ENCODE measurements around the gene NAALADL2.

NAALADL2 gene

GRCh38 chr3:175247629-175248028 lies 388.5 kb downstream of the NAALADL2 start:
- Histone ChIP-seq H3K4me1 (ENCODE audit: control extremely low read depth in 1 of 4, control insufficient read depth in 4 of 4, insufficient read depth in 4 of 4, low read length in 3 of 4) (no peaks in the 10 kb centered on the region), H3K36me3 (ENCODE audit: control insufficient read depth in 4 of 4, insufficient read depth in 4 of 4, low read length in 3 of 4) (no peaks in the 10 kb centered on the region), H3K27me3 (replicated peaks in 2 of 5; ENCODE audit: control insufficient read depth in 4 of 5, insufficient read depth in 5 of 5, low read length in 4 of 5) (no peaks in the 10 kb centered on the region), H3K4me3 (ENCODE audit: control insufficient read depth in 1 of 7, extremely low read depth in 1 of 7, insufficient read depth in 4 of 7, low read depth in 2 of 7, low read length in 6 of 7) (no peak overlapping the region), H3K9me3 (ENCODE audit: control extremely low read depth in 1 of 5, control insufficient read depth in 4 of 5, insufficient read depth in 2 of 5, low read depth in 1 of 5, low read length in 4 of 5) (peaks cover 0 to 1% (median 0%) of the 10 kb centered on the region in 5 experiments), H3K27ac (ENCODE audit: insufficient read depth in 1 of 2, low read depth in 1 of 2, low read length in 2 of 2, poor library complexity in 1 of 2, severe bottlenecking in 2 of 2) (no peak overlapping the region)
- ChIA-PET POLR2A (no interaction called here), CTCF (no interaction called here)
- no peak for DNase-seq
- WGBS (ENCODE audit: insufficient coverage) = 100% methylated on average over 1 of the region's 1 CpG

GRCh38 chr3:175248832-175249231 lies 389.7 kb downstream of the NAALADL2 start:
- Histone ChIP-seq H3K4me3 (ENCODE audit: control insufficient read depth in 1 of 7, extremely low read depth in 1 of 7, insufficient read depth in 4 of 7, low read depth in 2 of 7, low read length in 6 of 7) (no peak overlapping the region), H3K4me1 (ENCODE audit: control extremely low read depth in 1 of 4, control insufficient read depth in 4 of 4, insufficient read depth in 4 of 4, low read length in 3 of 4) (no peaks in the 10 kb centered on the region)
- POLR2A ChIA-PET = no interaction called here

DNA sequence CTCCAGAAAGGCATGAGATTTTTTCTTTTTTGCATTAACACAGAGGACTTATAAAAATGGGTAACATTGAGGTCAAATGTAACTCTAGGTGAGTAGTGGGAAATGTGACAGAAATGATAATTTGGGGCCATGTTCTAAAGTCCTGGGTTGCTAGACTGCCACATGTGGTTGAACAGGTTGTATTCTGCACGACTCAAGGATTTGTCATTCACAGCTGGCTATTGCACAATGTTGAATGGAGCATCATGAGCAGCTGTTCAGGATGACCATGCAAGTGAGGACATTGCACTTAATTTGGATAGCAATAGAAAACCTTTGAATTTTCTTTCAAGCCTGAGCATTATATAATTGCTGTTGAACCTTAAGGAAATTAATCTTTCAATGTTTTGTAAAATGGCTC lies 396.6 kb downstream of the NAALADL2 start:
- no peak overlapping the region for H3K27ac ChIP-seq (ENCODE audit: insufficient read depth in 1 of 2, low read depth in 1 of 2, low read length in 2 of 2, poor library complexity in 1 of 2, severe bottlenecking in 2 of 2)
- ChIA-PET POLR2A (no interaction called here), CTCF (no interaction called here)
- 100% methylated on average over 1 of the region's 1 CpG for WGBS (ENCODE audit: insufficient coverage)
- no peaks in the 10 kb centered on the region for H3K4me1 ChIP-seq (ENCODE audit: control extremely low read depth in 1 of 4, control insufficient read depth in 4 of 4, insufficient read depth in 4 of 4, low read length in 3 of 4)
- H3K27me3 ChIP-seq (replicated peaks in 2 of 5; ENCODE audit: control insufficient read depth in 4 of 5, insufficient read depth in 5 of 5, low read length in 4 of 5) = no peaks in the 10 kb centered on the region
- H3K36me3 ChIP-seq (ENCODE audit: control insufficient read depth in 4 of 4, insufficient read depth in 4 of 4, low read length in 3 of 4) = no peaks in the 10 kb centered on the region
- no peak overlapping the region for H3K4me3 ChIP-seq (ENCODE audit: control insufficient read depth in 1 of 7, extremely low read depth in 1 of 7, insufficient read depth in 4 of 7, low read depth in 2 of 7, low read length in 6 of 7)
- no peak for DNase-seq
- H3K9me3 ChIP-seq (ENCODE audit: control extremely low read depth in 1 of 5, control insufficient read depth in 4 of 5, insufficient read depth in 2 of 5, low read depth in 1 of 5, low read length in 4 of 5) = peaks cover 0 to under 1% (median 0%) of the 10 kb centered on the region in 5 experiments

More at GRCh38 chr3:175248832-175249231, 389.7 kb downstream of the NAALADL2 start:
- Histone ChIP-seq H3K27ac (ENCODE audit: insufficient read depth in 1 of 2, low read depth in 1 of 2, low read length in 2 of 2, poor library complexity in 1 of 2, severe bottlenecking in 2 of 2) (no peak overlapping the region), H3K27me3 (replicated peaks in 2 of 5; ENCODE audit: control insufficient read depth in 4 of 5, insufficient read depth in 5 of 5, low read length in 4 of 5) (no peaks in the 10 kb centered on the region), H3K9me3 (ENCODE audit: control extremely low read depth in 1 of 5, control insufficient read depth in 4 of 5, insufficient read depth in 2 of 5, low read depth in 1 of 5, low read length in 4 of 5) (peaks cover 0 to 1% (median 0%) of the 10 kb centered on the region in 5 experiments), H3K36me3 (ENCODE audit: control insufficient read depth in 4 of 4, insufficient read depth in 4 of 4, low read length in 3 of 4) (no peaks in the 10 kb centered on the region)
- no CpG with 5 or more reads among the region's 2 CpGs for WGBS (ENCODE audit: insufficient coverage)
- CTCF ChIA-PET = no interaction called here
- DNase-seq = no peak

- POLR2A ChIA-PET = no interaction called here
- H3K27ac ChIP-seq (ENCODE audit: insufficient read depth in 1 of 2, low read depth in 1 of 2, low read length in 2 of 2, poor library complexity in 1 of 2, severe bottlenecking in 2 of 2) = no peak overlapping the region
- no peaks in the 10 kb centered on the region for H3K36me3 ChIP-seq (ENCODE audit: control insufficient read depth in 4 of 4, insufficient read depth in 4 of 4, low read length in 3 of 4)
- H3K4me3 ChIP-seq (ENCODE audit: control insufficient read depth in 1 of 7, extremely low read depth in 1 of 7, insufficient read depth in 4 of 7, low read depth in 2 of 7, low read length in 6 of 7) = no peak overlapping the region
- H3K9me3 ChIP-seq (ENCODE audit: control extremely low read depth in 1 of 5, control insufficient read depth in 4 of 5, insufficient read depth in 2 of 5, low read depth in 1 of 5, low read length in 4 of 5) = no peaks in the 10 kb centered on the region
- no peaks in the 10 kb centered on the region for H3K4me1 ChIP-seq (ENCODE audit: control extremely low read depth in 1 of 4, control insufficient read depth in 4 of 4, insufficient read depth in 4 of 4, low read length in 3 of 4)
- DNase-seq = no peak
- H3K27me3 ChIP-seq (replicated peaks in 2 of 5; ENCODE audit: control insufficient read depth in 4 of 5, insufficient read depth in 5 of 5, low read length in 4 of 5) = no peaks in the 10 kb centered on the region
- CTCF ChIA-PET = interaction anchor here (0.7 kb wide), 1 partner anchor 99 kb away, joined by 4 read pairs; no protein-coding TSS in a partner anchor
Measured at GRCh38 chr3:175257123-175257522, 398.0 kb downstream of the NAALADL2 start.

DNA sequence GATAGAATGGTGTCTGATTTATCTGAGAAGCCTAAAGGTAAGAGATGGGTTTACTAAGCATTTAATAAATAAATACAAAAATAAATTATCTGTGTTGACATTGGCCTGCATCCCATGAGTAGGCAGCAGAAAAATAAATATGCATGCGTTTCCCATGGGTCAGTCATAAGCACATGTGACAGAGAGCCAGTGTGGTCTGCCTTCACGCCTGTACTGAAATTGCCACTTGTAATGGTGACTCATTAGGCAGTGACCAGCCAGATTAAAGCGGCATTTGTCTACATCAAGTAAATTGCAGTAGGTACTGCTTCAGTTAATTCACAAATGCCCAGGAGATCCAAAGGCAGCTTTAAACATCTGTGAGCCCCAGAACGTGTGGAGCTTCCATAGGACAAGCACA lies 399.6 kb downstream of the NAALADL2 start:
- CTCF ChIA-PET = no interaction called here
- POLR2A ChIA-PET = no interaction called here

DNA sequence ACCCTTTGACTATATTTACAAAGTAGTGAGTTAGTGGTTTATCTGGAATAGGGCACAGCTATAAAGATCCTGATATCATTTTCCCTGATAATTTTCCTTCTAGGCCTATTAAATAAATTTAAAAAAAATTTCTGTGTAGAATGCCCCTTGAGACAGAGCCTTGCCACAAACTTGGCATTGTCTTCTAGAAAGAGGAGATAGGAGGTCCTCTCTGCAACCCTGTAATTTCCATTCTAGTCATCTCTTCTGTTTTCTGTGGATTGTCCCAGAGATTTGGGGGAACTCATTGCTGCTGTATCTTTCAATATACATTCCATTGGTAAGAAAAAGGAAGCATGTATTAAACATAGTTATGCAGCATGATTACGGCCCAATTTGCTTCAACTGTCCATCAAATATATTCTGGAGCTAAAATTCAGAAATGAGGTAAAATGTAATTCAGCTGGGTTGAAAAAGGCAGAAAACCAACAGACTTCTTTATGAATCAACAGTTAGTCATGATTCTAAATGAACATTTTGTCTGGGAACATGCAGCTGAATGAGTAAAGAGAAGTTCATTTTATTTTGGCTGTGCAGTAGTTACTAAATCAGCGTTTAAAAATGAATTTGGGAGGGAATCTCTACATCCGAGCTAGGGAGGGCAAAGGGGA lies 401.1 kb downstream of the NAALADL2 start:
- H3K27me3 ChIP-seq (replicated peaks in 2 of 5; ENCODE audit: control insufficient read depth in 4 of 5, insufficient read depth in 5 of 5, low read length in 4 of 5) = no peaks in the 10 kb centered on the region
- DNase-seq = no peak
- no peaks in the 10 kb centered on the region for H3K9me3 ChIP-seq (ENCODE audit: control extremely low read depth in 1 of 5, control insufficient read depth in 4 of 5, insufficient read depth in 2 of 5, low read depth in 1 of 5, low read length in 4 of 5)
- no peak overlapping the region for H3K4me3 ChIP-seq (ENCODE audit: control insufficient read depth in 1 of 7, extremely low read depth in 1 of 7, insufficient read depth in 4 of 7, low read depth in 2 of 7, low read length in 6 of 7)
- no peaks in the 10 kb centered on the region for H3K36me3 ChIP-seq (ENCODE audit: control insufficient read depth in 4 of 4, insufficient read depth in 4 of 4, low read length in 3 of 4)
- H3K27ac ChIP-seq (ENCODE audit: insufficient read depth in 1 of 2, low read depth in 1 of 2, low read length in 2 of 2, poor library complexity in 1 of 2, severe bottlenecking in 2 of 2) = no peak overlapping the region
- WGBS (ENCODE audit: insufficient coverage) = no CpG with 5 or more reads among the region's 3 CpGs
- ChIA-PET POLR2A (no interaction called here), CTCF (interaction anchor here (1.3 kb wide), 1 partner anchor 9 kb away, joined by 4 read pairs; no protein-coding TSS in a partner anchor)
- no peaks in the 10 kb centered on the region for H3K4me1 ChIP-seq (ENCODE audit: control extremely low read depth in 1 of 4, control insufficient read depth in 4 of 4, insufficient read depth in 4 of 4, low read length in 3 of 4)

More for the DNA sequence above, 399.6 kb downstream of the NAALADL2 start:
- Histone ChIP-seq H3K27me3 (replicated peaks in 2 of 5; ENCODE audit: control insufficient read depth in 4 of 5, insufficient read depth in 5 of 5, low read length in 4 of 5) (no peaks in the 10 kb centered on the region), H3K27ac (ENCODE audit: insufficient read depth in 1 of 2, low read depth in 1 of 2, low read length in 2 of 2, poor library complexity in 1 of 2, severe bottlenecking in 2 of 2) (no peak overlapping the region), H3K4me3 (ENCODE audit: control insufficient read depth in 1 of 7, extremely low read depth in 1 of 7, insufficient read depth in 4 of 7, low read depth in 2 of 7, low read length in 6 of 7) (no peak overlapping the region), H3K4me1 (ENCODE audit: control extremely low read depth in 1 of 4, control insufficient read depth in 4 of 4, insufficient read depth in 4 of 4, low read length in 3 of 4) (no peaks in the 10 kb centered on the region), H3K36me3 (ENCODE audit: control insufficient read depth in 4 of 4, insufficient read depth in 4 of 4, low read length in 3 of 4) (no peaks in the 10 kb centered on the region), H3K9me3 (ENCODE audit: control extremely low read depth in 1 of 5, control insufficient read depth in 4 of 5, insufficient read depth in 2 of 5, low read depth in 1 of 5, low read length in 4 of 5) (no peaks in the 10 kb centered on the region)
- DNase-seq = no peak
- 97% methylated on average over 3 of the region's 4 CpGs for WGBS (ENCODE audit: insufficient coverage)

DNA sequence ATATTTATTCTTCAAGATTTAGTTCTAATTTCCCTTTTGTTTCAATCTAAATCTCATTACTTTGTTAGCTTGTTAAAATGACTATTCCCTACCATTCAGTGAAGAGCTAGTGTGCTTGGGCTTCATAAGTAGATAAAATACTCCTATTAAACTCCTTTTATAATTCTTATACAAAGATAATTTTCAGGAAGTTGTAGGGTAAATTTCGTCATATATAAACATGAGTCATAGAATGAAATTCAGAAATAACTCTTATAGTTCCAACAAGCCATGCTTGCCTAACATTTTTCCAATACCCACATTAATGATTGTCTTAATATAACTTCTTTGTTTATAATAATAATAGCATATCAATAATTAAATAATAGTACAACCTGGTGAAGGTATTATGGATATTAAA lies 407.3 kb downstream of the NAALADL2 start:
- Histone ChIP-seq H3K36me3 (ENCODE audit: control insufficient read depth in 4 of 4, insufficient read depth in 4 of 4, low read length in 3 of 4) (no peaks in the 10 kb centered on the region), H3K27me3 (replicated peaks in 2 of 5; ENCODE audit: control insufficient read depth in 4 of 5, insufficient read depth in 5 of 5, low read length in 4 of 5) (no peaks in the 10 kb centered on the region), H3K4me1 (ENCODE audit: control extremely low read depth in 1 of 4, control insufficient read depth in 4 of 4, insufficient read depth in 4 of 4, low read length in 3 of 4) (no peaks in the 10 kb centered on the region), H3K9me3 (ENCODE audit: control extremely low read depth in 1 of 5, control insufficient read depth in 4 of 5, insufficient read depth in 2 of 5, low read depth in 1 of 5, low read length in 4 of 5) (no peaks in the 10 kb centered on the region), H3K27ac (ENCODE audit: insufficient read depth in 1 of 2, low read depth in 1 of 2, low read length in 2 of 2, poor library complexity in 1 of 2, severe bottlenecking in 2 of 2) (no peak overlapping the region), H3K4me3 (ENCODE audit: control insufficient read depth in 1 of 7, extremely low read depth in 1 of 7, insufficient read depth in 4 of 7, low read depth in 2 of 7, low read length in 6 of 7) (no peak overlapping the region)
- WGBS (ENCODE audit: insufficient coverage) = no CpG with 5 or more reads among the region's 1 CpG
- CTCF ChIA-PET = no interaction called here
- POLR2A ChIA-PET = no interaction called here
- peak in 1 of 3 donors; percentile 2 for DNase-seq

Measured in common myeloid progenitor, CD34-positive (primary cell).